GM12878 (cell line): ENCODE data around the gene HEPHL1. TPM values are rescaled to one million over a fixed set of nuclear protein-coding genes. Genes with fewer than 3 reads are reported as not detected.

Source experiments
- ATAC-seq: fragments of 200-7000 bp; cut with Tn5 transposase; 3 replicates; pipeline ENCODE4 v1.9.1; 2020; ENCODE audit warnings: mild to moderate bottlenecking, moderate library complexity
- BruUV-seq: library from RNA; stranded (reverse); fragments of 400-500 nt; replicated peaks from 2 replicates; lab custom pipeline; 2021; lab: Mats Ljungman, UMichigan
- CTCF ChIA-PET: fragments of 300-600 bp; sonication (Branson Sonifier 250); formaldehyde crosslinking; extraction: SDS; loops from one replicate; lab custom pipeline; 2021; ENCODE audit warnings: inconsistent platforms; lab: Yijun Ruan, JAX
- POLR2A ChIA-PET: fragments of 350-600 bp; formaldehyde crosslinking; extraction: SDS; loops from one replicate; lab custom pipeline; 2021; ENCODE audit warnings: inconsistent platforms; lab: Charles Lee
- RAD21 ChIA-PET: fragments of 300-600 bp; sonication (Branson Sonifier 250); formaldehyde crosslinking; loops from one replicate; lab custom pipeline; 2023; ENCODE audit warnings: antibody characterized with exemption; ENCODE audit not compliant: unreplicated experiment; lab: Charles Lee
- SMC1A ChIA-PET: fragments of 300-600 bp; sonication (Branson Sonifier 250); formaldehyde crosslinking; loops from one replicate; lab custom pipeline; 2023; ENCODE audit not compliant: unreplicated experiment, uncharacterized antibody; lab: Charles Lee
- DNase-seq: peaks from one replicate; pipeline ENCODE4 v3.0.0-alpha.2; 2011; ENCODE audit warnings: low read depth, low spot score
- FAIRE-seq: peaks from 3 replicates; lab custom pipeline; 2011; peaks lifted over from hg19 to GRCh38; lab: Jason Lieb, UNC
- H2AFZ ChIP-seq: 2 replicates; pipeline ENCODE4 v1.6.0; 2011; ENCODE audit warnings: low read depth, low read length, control low read depth; ENCODE audit not compliant: control insufficient read depth
- H3K27ac ChIP-seq: 2 replicates; pipeline ENCODE4 v1.5.1; 2011; ENCODE audit warnings: control low read depth; ENCODE audit not compliant: control insufficient read depth, insufficient read depth
- H3K27me3 ChIP-seq, 2 experiments: replicated peaks in 1 of 2; 2 replicates each; pipeline versions ENCODE4 v1.6.0 to v1.6.1; 2011; ENCODE audit warnings: low read length in 1 of 2; ENCODE audit not compliant: control insufficient read depth in 2 of 2, insufficient read depth in 2 of 2
- H3K36me3 ChIP-seq, 2 experiments: 2 replicates each; pipeline ENCODE4 v1.5.1; 2011; ENCODE audit warnings: low read length in 1 of 2; ENCODE audit not compliant: control insufficient read depth in 2 of 2, insufficient read depth in 2 of 2
- H3K4me1 ChIP-seq: 2 replicates; pipeline ENCODE4 v1.6.1; 2011; ENCODE audit warnings: mild to moderate bottlenecking, low read length, moderate library complexity, mixed read lengths; ENCODE audit not compliant: control insufficient read depth, insufficient read depth
- H3K4me2 ChIP-seq: 2 replicates; pipeline ENCODE4 v1.6.0; 2011; ENCODE audit warnings: control low read depth; ENCODE audit not compliant: control insufficient read depth, insufficient read depth
- H3K4me3 ChIP-seq: fragments of 200-600 bp; sonication (generic); 2 replicates; pipeline ENCODE4 v1.5.1; 2016
- H3K79me2 ChIP-seq: 2 replicates; pipeline ENCODE4 v1.6.0; 2011; ENCODE audit warnings: low read length; ENCODE audit not compliant: control insufficient read depth, insufficient read depth
- H3K9ac ChIP-seq: 2 replicates; pipeline ENCODE4 v1.8.0; 2011; ENCODE audit warnings: low read length, control low read depth, mixed read lengths; ENCODE audit not compliant: control insufficient read depth, insufficient read depth
- H3K9me3 ChIP-seq: replicated peaks from 3 replicates; pipeline ENCODE4 v1.5.1; 2011; ENCODE audit warnings: mild to moderate bottlenecking, low read length; ENCODE audit not compliant: control insufficient read depth, insufficient read depth
- H4K20me1 ChIP-seq: 2 replicates; pipeline ENCODE4 v1.6.0; 2011; ENCODE audit not compliant: control insufficient read depth, insufficient read depth
- BCL11A ChIP-seq: IDR thresholded peaks from 2 replicates; pipeline ENCODE4 v1.6.1; 2011; ENCODE audit warnings: low read depth, low read length
- CTCF ChIP-seq, 3 experiments: IDR thresholded peaks in 2 of 3; conservative IDR thresholded peaks in 1 of 3; 2 replicates each; pipeline ENCODE4 v1.5.1; 2011; ENCODE audit warnings: low read depth in 3 of 3, low read length in 3 of 3, mild to moderate bottlenecking in 3 of 3, control low read depth in 2 of 3, moderate library complexity in 2 of 3, inconsistent platforms in 1 of 3, mixed read lengths in 1 of 3; ENCODE audit not compliant: control insufficient read depth in 2 of 3, insufficient read depth in 1 of 3; ENCODE audit errors: extremely low read depth in 1 of 3
- E4F1 ChIP-seq: fragments of 450-650 bp; IDR thresholded peaks from 2 replicates; pipeline ENCODE4 v1.6.1; 2018; ENCODE audit warnings: borderline replicate concordance, mild to moderate bottlenecking; ENCODE audit not compliant: partially characterized antibody
- EP300 ChIP-seq, 2 experiments: fragments of 150-350 bp in 1 of 2; IDR thresholded peaks; 2 replicates each; pipeline ENCODE4 v1.6.1; 2011 to 2012; ENCODE audit warnings: low read depth in 2 of 2, low read length in 2 of 2, borderline replicate concordance in 1 of 2, improper control_type of control experiment in 1 of 2, inconsistent platforms in 1 of 2; ENCODE audit not compliant: control insufficient read depth in 1 of 2
- EZH2 ChIP-seq: IDR thresholded peaks from 2 replicates; pipeline ENCODE4 v1.6.1; 2012; ENCODE audit warnings: low read depth, mild to moderate bottlenecking, control low read depth, inconsistent platforms, low read length, borderline replicate concordance; ENCODE audit not compliant: control insufficient read depth
- FOXK2 ChIP-seq: fragments of 450-650 bp; IDR thresholded peaks from 2 replicates; pipeline ENCODE4 v1.6.1; 2017; ENCODE audit warnings: mild to moderate bottlenecking, moderate library complexity
- HCFC1 ChIP-seq: fragments of 150-350 bp; IDR thresholded peaks from 2 replicates; pipeline ENCODE4 v1.6.1; 2014; ENCODE audit warnings: low read length
- KDM1A ChIP-seq: fragments of 200-600 bp; sonication (generic); IDR thresholded peaks from 2 replicates; pipeline ENCODE4 v1.6.1; 2016; ENCODE audit warnings: borderline replicate concordance
- KLF5 ChIP-seq: fragments of 450-650 bp; IDR thresholded peaks from 2 replicates; pipeline ENCODE4 v1.6.1; 2014; ENCODE audit warnings: mild to moderate bottlenecking; ENCODE audit not compliant: partially characterized antibody
- LARP7 ChIP-seq: fragments of 450-650 bp; IDR thresholded peaks from 2 replicates; pipeline ENCODE4 v1.6.1; 2017; ENCODE audit warnings: mild to moderate bottlenecking
- RB1 ChIP-seq: fragments of 450-650 bp; formaldehyde crosslinking; IDR thresholded peaks from 2 replicates; pipeline ENCODE4 v1.6.1; 2017; ENCODE audit warnings: mild to moderate bottlenecking, borderline replicate concordance
- RCOR1 ChIP-seq: conservative IDR thresholded peaks from 2 replicates; pipeline ENCODE4 v1.6.1; 2012; ENCODE audit warnings: low read depth, low read length, improper control_type of control experiment
- RELA ChIP-seq: fragments of 450-650 bp; IDR thresholded peaks from 2 replicates; pipeline ENCODE4 v1.8.0; 2014; ENCODE audit warnings: borderline replicate concordance; ENCODE audit not compliant: partially characterized antibody
- RELB ChIP-seq: fragments of 450-650 bp; IDR thresholded peaks from 2 replicates; pipeline ENCODE4 v1.6.1; 2017; ENCODE audit warnings: low read depth, mild to moderate bottlenecking, moderate library complexity
- YY1 ChIP-seq: IDR thresholded peaks from 2 replicates; pipeline ENCODE4 v1.6.1; 2011; ENCODE audit warnings: low read depth, mild to moderate bottlenecking, low read length
- ZBED1 ChIP-seq: IDR thresholded peaks from 2 replicates; pipeline ENCODE4 v1.6.1; 2016; ENCODE audit warnings: borderline replicate concordance
- ZZZ3 ChIP-seq: IDR thresholded peaks from 2 replicates; pipeline ENCODE4 v1.6.1; 2011; ENCODE audit warnings: low read depth; ENCODE audit not compliant: control insufficient read depth, insufficient read length
- WGBS: methylation state at CpG from one replicate; pipeline ENCODE4 v1.1.6; 2016; ENCODE audit warnings: low lambda C conversion rate; ENCODE audit not compliant: insufficient replicate concordance, insufficient coverage; ENCODE audit errors: missing lambda C conversion rate; 5-methylcytosine and 5-hydroxymethylcytosine counted together
- in situ Hi-C: fragments of 300-500 bp; cut with MboI; formaldehyde crosslinking; loops from 9 replicates; pipeline ENCODE4 v1.14.3; 2018; ENCODE audit warnings: mixed read lengths
- intact Hi-C: fragments of 100-400 bp; cut with micrococcal nuclease; formaldehyde crosslinking; loops from one replicate; pipeline ENCODE4 v1.14.2; 2022; ENCODE audit not compliant: unreplicated experiment
- polyA plus RNA-seq, 11 experiments: library from polyadenylated mRNA; depleted of rRNA in 4 of 11; unstranded in 6 of 11; stranded (reverse) in 5 of 11; fragments of >200 nt; fragmentation: Nextera tagmentation in 4 of 11; fragmentation: Illumina TruSeq in 1 of 11; extraction: Ambion mirVana in 4 of 11; extraction: Trizol in 1 of 11; gene quantifications; 1 replicate in 1 of 11; 2 replicates in 10 of 11; pipeline versions ENCODE4 v1.2.1 to v1.2.3, GENCODE V29; 2011 to 2016; ENCODE audit warnings: inconsistent platforms in 2 of 11, missing spikeins in 2 of 11, low read depth in 1 of 11
- total RNA-seq, 4 experiments: library from RNA; depleted of rRNA in 3 of 4; stranded (reverse); fragments of >200 nt in 3 of 4; fragmentation: Illumina TruSeq in 1 of 4; extraction: Trizol in 1 of 4; gene quantifications; 2 replicates each; pipeline versions ENCODE4 v1.2.1 to v1.2.3, GENCODE V29; 2013 to 2021

The HEPHL1 gene
- total and polyA plus RNA-seq, 10 of the 15 experiments (the other 5 are each of a cell fraction or from before 2014, with no cell fraction given) = 0.02 to 0.08 (median 0.05) TPM; not detected in 6

- 47% methylated on average over 1 of the region's 1 CpG for WGBS
- Histone ChIP-seq H3K79me2 (no peaks in the 10 kb centered on the region), H2AFZ (no peak overlapping the region), H3K4me1 (no peaks in the 10 kb centered on the region), H3K27ac (no peak overlapping the region), H3K4me2 (no peak overlapping the region), H3K36me3 (no peaks in the 10 kb centered on the region), H4K20me1 (no peaks in the 10 kb centered on the region), H3K9ac (no peak overlapping the region), H3K4me3 (no peak overlapping the region), H3K27me3 (no peaks in the 10 kb centered on the region), H3K9me3 (no peaks in the 10 kb centered on the region; the same call in 2 of the 3 replicates)
- in situ Hi-C loops = no loop called here
- CTCF ChIA-PET = no interaction called here
- SMC1A ChIA-PET = no interaction called here
- BruUV-seq = no TSS peak
- DNase-seq (no peak), FAIRE-seq (no peak), ATAC-seq (no peak)
- intact Hi-C loops = loop anchor here (10.0 kb wide), 1 partner anchor 183 kb away; no protein-coding TSS in a partner anchor
- TF ChIP-seq FOXK2 (no peak), KLF5 (no peak), RELB (no peak), E4F1 (no peak), HCFC1 (no peak), CTCF (IDR thresholded peaks at IDR 0.05 in 2 of 3, conservative IDR thresholded peaks at IDR 0.05 in 1 of 3; ENCODE audit: control insufficient read depth in 2 of 3, extremely low read depth in 1 of 3, insufficient read depth in 1 of 3, low read depth in 3 of 3, low read length in 3 of 3) (no peak), LARP7 (no peak), EZH2 (no peak), ZBED1 (no peak), RB1 (no peak), ZZZ3 (no peak), BCL11A (no peak), KDM1A (no peak), RELA (no peak), YY1 (no peak), EP300 (IDR thresholded peaks at IDR 0.05; ENCODE audit: borderline replicate concordance in 1 of 2, control insufficient read depth in 1 of 2, low read depth in 2 of 2, low read length in 2 of 2) (no peak), RCOR1 (no peak)
- POLR2A ChIA-PET = no interaction called here
- RAD21 ChIA-PET = no interaction called here
Observed at GRCh38 chr11:94107363-94107762, 86.2 kb downstream of the HEPHL1 start.
